Measurements from ENCODE around the gene CIC. TPM values are rescaled to one million over a fixed set of nuclear protein-coding genes. Genes with fewer than 3 reads are reported as not detected.
A peak's percentile ranks its signal among the peaks of the same experiment; 100 is the strongest.

Gene CIC
- total and polyA plus RNA-seq, 2 of the 13 experiments (the other 11 are each of a cell fraction or from before 2014, with no cell fraction given): 5.9 to 8.0 TPM

DNA sequence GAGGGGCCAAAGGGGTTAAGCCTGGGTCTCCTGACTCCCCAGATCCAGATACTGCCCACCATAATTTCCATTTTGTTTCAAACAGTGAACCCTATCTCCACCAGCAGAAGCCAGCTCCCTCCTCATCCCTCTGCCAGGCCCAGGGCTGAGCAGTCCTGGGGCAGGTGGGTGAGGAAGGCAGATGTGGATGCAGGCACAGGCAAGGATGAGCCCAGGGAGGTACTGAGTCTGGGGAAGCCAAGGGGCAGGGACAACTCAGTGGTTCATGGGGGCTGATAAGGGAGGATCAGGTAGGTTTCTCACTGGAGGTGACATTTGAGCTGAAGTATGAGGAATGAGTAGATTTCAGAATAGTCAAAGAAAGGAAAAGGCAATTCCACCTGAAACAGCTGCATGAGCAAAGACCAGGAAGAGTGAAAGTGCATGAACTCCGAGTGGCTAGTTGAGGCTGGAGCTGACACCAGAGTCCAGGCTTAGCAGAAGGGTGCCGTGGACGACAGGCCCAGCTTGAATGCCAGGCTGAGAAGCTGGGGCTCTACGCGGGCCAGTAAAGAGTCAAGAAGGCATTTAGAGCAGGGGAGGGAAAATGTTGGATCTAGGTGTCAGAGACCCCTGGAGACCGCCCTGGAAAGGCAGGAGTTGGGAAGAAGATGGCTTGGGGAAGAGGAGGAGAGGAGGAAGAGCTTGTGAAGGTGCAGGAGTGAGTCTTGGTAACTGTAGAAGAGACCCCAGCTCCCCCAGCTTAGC, 10.3 kb downstream of the CIC start (continued):
- TF ChIP-seq, protein P1, sequence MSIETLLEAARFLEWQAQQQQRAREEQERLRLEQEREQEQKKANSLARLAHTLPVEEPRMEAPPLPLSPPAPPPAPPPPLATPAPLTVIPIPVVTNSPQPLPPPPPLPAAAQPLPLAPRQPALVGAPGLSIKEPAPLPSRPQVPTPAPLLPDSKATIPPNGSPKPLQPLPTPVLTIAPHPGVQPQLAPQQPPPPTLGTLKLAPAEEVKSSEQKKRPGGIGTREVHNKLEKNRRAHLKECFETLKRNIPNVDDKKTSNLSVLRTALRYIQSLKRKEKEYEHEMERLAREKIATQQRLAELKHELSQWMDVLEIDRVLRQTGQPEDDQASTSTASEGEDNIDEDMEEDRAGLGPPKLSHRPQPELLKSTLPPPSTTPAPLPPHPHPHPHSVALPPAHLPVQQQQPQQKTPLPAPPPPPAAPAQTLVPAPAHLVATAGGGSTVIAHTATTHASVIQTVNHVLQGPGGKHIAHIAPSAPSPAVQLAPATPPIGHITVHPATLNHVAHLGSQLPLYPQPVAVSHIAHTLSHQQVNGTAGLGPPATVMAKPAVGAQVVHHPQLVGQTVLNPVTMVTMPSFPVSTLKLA (IDR thresholded peaks at IDR 0.05): no peak
- TF ChIP-seq ZNF337 (CRISPR knock-in tag; IDR thresholded peaks at IDR 0.05; ENCODE audit: borderline replicate concordance, low read depth): 0 out of 2 replicates have a peak, but pooled peaks have one; percentile 11
- no peak for TF ChIP-seq BCL6 (CRISPR knock-in tag; IDR thresholded peaks at IDR 0.05)
- TF ChIP-seq ZBTB8A (CRISPR knock-in tag; IDR thresholded peaks at IDR 0.05; ENCODE audit: borderline replicate concordance, low read depth): no peak
- 0 out of 2 replicates have a peak, but pooled peaks have one; percentile 18 for TF ChIP-seq RXRA (CRISPR knock-in tag; IDR thresholded peaks at IDR 0.05)
- TF ChIP-seq, protein P2, sequence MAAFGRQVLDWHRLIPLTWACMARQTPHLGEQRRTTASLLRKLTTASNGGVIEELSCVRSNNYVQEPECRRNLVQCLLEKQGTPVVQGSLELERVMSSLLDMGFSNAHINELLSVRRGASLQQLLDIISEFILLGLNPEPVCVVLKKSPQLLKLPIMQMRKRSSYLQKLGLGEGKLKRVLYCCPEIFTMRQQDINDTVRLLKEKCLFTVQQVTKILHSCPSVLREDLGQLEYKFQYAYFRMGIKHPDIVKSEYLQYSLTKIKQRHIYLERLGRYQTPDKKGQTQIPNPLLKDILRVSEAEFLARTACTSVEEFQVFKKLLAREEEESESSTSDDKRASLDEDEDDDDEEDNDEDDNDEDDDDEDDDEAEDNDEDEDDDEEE (CRISPR knock-in tag; IDR thresholded peaks at IDR 0.05): 0 out of 2 replicates have a peak, but pooled peaks have one; percentile 10
- TF ChIP-seq, protein P3, sequence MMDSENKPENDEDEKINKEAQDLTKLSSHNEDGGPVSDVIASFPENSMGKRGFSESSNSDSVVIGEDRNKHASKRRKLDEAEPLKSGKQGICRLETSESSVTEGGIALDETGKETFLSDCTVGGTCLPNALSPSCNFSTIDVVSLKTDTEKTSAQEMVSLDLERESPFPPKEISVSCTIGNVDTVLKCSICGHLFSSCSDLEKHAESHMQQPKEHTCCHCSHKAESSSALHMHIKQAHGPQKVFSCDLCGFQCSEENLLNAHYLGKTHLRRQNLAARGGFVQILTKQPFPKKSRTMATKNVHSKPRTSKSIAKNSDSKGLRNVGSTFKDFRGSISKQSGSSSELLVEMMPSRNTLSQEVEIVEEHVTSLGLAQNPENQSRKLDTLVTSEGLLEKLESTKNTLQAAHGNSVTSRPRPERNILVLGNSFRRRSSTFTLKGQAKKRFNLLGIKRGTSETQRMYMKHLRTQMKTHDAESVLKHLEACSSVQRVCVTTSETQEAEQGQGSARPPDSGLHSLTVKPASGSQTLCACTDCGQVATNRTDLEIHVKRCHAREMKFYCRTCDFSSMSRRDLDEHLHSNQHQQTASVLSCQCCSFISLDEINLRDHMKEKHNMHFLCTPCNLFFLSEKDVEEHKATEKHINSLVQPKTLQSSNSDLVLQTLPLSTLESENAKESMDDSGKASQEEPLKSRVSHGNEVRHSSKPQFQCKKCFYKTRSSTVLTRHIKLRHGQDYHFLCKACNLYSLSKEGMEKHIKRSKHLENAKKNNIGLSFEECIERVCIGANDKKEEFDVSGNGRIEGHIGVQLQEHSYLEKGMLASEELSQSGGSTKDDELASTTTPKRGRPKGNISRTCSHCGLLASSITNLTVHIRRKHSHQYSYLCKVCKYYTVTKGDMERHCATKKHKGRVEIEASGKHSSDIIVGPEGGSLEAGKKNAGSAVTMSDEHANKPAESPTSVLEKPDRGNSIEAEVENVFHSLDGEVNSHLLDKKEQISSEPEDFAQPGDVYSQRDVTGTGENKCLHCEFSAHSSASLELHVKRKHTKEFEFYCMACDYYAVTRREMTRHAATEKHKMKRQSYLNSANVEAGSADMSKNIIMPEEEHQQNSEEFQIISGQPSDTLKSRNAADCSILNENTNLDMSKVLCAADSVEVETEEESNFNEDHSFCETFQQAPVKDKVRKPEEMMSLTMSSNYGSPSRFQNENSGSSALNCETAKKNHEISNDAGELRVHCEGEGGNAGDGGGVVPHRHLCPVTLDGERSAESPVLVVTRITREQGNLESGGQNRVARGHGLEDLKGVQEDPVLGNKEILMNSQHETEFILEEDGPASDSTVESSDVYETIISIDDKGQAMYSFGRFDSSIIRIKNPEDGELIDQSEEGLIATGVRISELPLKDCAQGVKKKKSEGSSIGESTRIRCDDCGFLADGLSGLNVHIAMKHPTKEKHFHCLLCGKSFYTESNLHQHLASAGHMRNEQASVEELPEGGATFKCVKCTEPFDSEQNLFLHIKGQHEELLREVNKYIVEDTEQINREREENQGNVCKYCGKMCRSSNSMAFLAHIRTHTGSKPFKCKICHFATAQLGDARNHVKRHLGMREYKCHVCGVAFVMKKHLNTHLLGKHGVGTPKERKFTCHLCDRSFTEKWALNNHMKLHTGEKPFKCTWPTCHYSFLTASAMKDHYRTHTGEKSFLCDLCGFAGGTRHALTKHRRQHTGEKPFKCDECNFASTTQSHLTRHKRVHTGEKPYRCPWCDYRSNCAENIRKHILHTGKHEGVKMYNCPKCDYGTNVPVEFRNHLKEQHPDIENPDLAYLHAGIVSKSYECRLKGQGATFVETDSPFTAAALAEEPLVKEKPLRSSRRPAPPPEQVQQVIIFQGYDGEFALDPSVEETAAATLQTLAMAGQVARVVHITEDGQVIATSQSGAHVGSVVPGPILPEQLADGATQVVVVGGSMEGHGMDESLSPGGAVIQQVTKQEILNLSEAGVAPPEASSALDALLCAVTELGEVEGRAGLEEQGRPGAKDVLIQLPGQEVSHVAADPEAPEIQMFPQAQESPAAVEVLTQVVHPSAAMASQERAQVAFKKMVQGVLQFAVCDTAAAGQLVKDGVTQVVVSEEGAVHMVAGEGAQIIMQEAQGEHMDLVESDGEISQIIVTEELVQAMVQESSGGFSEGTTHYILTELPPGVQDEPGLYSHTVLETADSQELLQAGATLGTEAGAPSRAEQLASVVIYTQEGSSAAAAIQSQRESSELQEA (CRISPR knock-in tag; IDR thresholded peaks at IDR 0.05; ENCODE audit: not compliant biosample characterization): peak; percentile 22
- no peak for TF ChIP-seq MED8 (CRISPR knock-in tag; IDR thresholded peaks at IDR 0.05; ENCODE audit: insufficient replicate concordance)
- TF ChIP-seq, protein P4, sequence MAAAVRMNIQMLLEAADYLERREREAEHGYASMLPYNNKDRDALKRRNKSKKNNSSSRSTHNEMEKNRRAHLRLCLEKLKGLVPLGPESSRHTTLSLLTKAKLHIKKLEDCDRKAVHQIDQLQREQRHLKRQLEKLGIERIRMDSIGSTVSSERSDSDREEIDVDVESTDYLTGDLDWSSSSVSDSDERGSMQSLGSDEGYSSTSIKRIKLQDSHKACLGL (CRISPR knock-in tag; IDR thresholded peaks at IDR 0.05): no peak; the same call in 1 of the 2 replicates
- TF ChIP-seq PCBP1 (IDR thresholded peaks at IDR 0.05; ENCODE audit: borderline replicate concordance, low read depth, low read length): no peak
- no peak for TF ChIP-seq POLR2AphosphoS2 (IDR thresholded peaks at IDR 0.05; ENCODE audit: low read depth, low read length)
- TF ChIP-seq FOXM1 (CRISPR knock-in tag; IDR thresholded peaks at IDR 0.05): 0 out of 2 replicates have a peak, but pooled peaks have one; percentile 18
- no peak for TF ChIP-seq ZBTB21 (CRISPR knock-in tag; IDR thresholded peaks at IDR 0.05)
- TF ChIP-seq SALL2 (CRISPR knock-in tag; IDR thresholded peaks at IDR 0.05): no peak
- TF ChIP-seq, protein P5, sequence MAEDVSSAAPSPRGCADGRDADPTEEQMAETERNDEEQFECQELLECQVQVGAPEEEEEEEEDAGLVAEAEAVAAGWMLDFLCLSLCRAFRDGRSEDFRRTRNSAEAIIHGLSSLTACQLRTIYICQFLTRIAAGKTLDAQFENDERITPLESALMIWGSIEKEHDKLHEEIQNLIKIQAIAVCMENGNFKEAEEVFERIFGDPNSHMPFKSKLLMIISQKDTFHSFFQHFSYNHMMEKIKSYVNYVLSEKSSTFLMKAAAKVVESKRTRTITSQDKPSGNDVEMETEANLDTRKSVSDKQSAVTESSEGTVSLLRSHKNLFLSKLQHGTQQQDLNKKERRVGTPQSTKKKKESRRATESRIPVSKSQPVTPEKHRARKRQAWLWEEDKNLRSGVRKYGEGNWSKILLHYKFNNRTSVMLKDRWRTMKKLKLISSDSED (CRISPR knock-in tag; IDR thresholded peaks at IDR 0.05): no peak
- TF ChIP-seq ZNF225 (CRISPR knock-in tag; IDR thresholded peaks at IDR 0.05): no peak
